WTC11 (cell line): ENCODE measurements around the gene SCO2. TPM values are rescaled to one million over a fixed set of nuclear protein-coding genes. Genes with fewer than 3 reads are reported as not detected.

ENCODE experiments used
- ATAC-seq: fragments of 200-7000 bp; cut with Tn5 transposase; 2 replicates; pipeline ENCODE4 v1.10.0; 2021; ENCODE audit warnings: mild to moderate bottlenecking, moderate library complexity
- CTCF ChIA-PET: fragments of 300-600 bp; sonication (Branson Sonifier 250); formaldehyde crosslinking; loops from one replicate; lab custom pipeline; 2021; ENCODE audit warnings: antibody characterized with exemption; lab: Charles Lee
- POLR2A ChIA-PET: fragments of 350-600 bp; sonication (Branson Sonifier 250); formaldehyde crosslinking; loops from one replicate; lab custom pipeline; 2021; ENCODE audit warnings: antibody characterized with exemption; lab: Charles Lee
- DNase-seq: peaks from one replicate; pipeline ENCODE4 v3.0.0; 2021; ENCODE audit warnings: low spot score
- H3K27ac Mint-ChIP-seq: 2 replicates; pipeline ENCODE4 v1.8.0; 2021; ENCODE audit warnings: mixed read lengths
- H3K27me3 Mint-ChIP-seq: 2 replicates; pipeline ENCODE4 v1.8.0; 2021; ENCODE audit warnings: low read depth, mild to moderate bottlenecking, moderate library complexity, mixed read lengths
- H3K36me3 Mint-ChIP-seq: 2 replicates; pipeline ENCODE4 v1.8.0; 2021; ENCODE audit warnings: mixed read lengths
- H3K4me1 Mint-ChIP-seq: 2 replicates; pipeline ENCODE4 v1.8.0; 2022; ENCODE audit warnings: mixed read lengths
- H3K4me3 Mint-ChIP-seq: 2 replicates; pipeline ENCODE4 v1.8.0; 2021; ENCODE audit warnings: mild to moderate bottlenecking, moderate library complexity, mixed read lengths
- H3K9me3 Mint-ChIP-seq: 2 replicates; pipeline ENCODE4 v1.8.0; 2021; ENCODE audit warnings: mixed read lengths
- ATF3 ChIP-seq: sonication (generic); formaldehyde crosslinking; conservative IDR thresholded peaks from 2 replicates; pipeline ENCODE4 v1.8.1; 2022; ENCODE audit warnings: mild to moderate bottlenecking, missing genetic modification reagents
- CREM ChIP-seq: sonication (generic); formaldehyde crosslinking; IDR thresholded peaks from 2 replicates; pipeline ENCODE4 v1.8.1; 2022; ENCODE audit warnings: mild to moderate bottlenecking, missing genetic modification reagents, moderate library complexity
- ESRRA ChIP-seq: sonication (generic); formaldehyde crosslinking; IDR thresholded peaks from 2 replicates; pipeline ENCODE4 v1.8.1; 2022; ENCODE audit warnings: mild to moderate bottlenecking, missing genetic modification reagents, borderline replicate concordance
- FOXP1 ChIP-seq: sonication (generic); formaldehyde crosslinking; IDR thresholded peaks from 2 replicates; pipeline ENCODE4 v1.8.0; 2022; ENCODE audit warnings: missing genetic modification reagents, mild to moderate bottlenecking, moderate library complexity, borderline replicate concordance
- HMGXB4 ChIP-seq: sonication (generic); formaldehyde crosslinking; IDR thresholded peaks from 2 replicates; pipeline ENCODE4 v1.8.1; 2023; ENCODE audit warnings: mild to moderate bottlenecking, moderate library complexity, missing genetic modification reagents
- IRF1 ChIP-seq: sonication (generic); formaldehyde crosslinking; IDR thresholded peaks from 2 replicates; pipeline ENCODE4 v1.8.0; 2023; ENCODE audit warnings: missing genetic modification reagents
- KAT7 ChIP-seq: sonication (generic); formaldehyde crosslinking; IDR thresholded peaks from 2 replicates; pipeline ENCODE4 v1.8.1; 2023; ENCODE audit warnings: missing genetic modification reagents, mild to moderate bottlenecking, borderline replicate concordance
- ZNF396 ChIP-seq: fragments of 250-450 bp; sonication (Bioruptor Pico); IDR thresholded peaks from 2 replicates; pipeline ENCODE4 v1.8.0; 2021; ENCODE audit warnings: mild to moderate bottlenecking, moderate library complexity, borderline replicate concordance
- ZNF416 ChIP-seq: fragments of 250-450 bp; sonication (Bioruptor Pico); IDR thresholded peaks from 2 replicates; pipeline ENCODE4 v1.9.0; 2021; ENCODE audit warnings: mild to moderate bottlenecking, inconsistent platforms
- ZNF532 ChIP-seq: fragments of 250-450 bp; sonication (Bioruptor Pico); IDR thresholded peaks from 2 replicates; pipeline ENCODE4 v1.9.0; 2021; ENCODE audit warnings: mild to moderate bottlenecking, borderline replicate concordance
- total RNA-seq: library from RNA; stranded (reverse); gene quantifications from 3 replicates; pipeline ENCODE4 v1.2.3, GENCODE V29; 2021

SCO2 gene
- total RNA-seq, 1 experiment from 2014 or later: not detected

- TF ChIP-seq ZNF532 (CRISPR knock-in tag) (no peak), ZNF416 (CRISPR knock-in tag) (no peak), ATF3 (CRISPR knock-in tag) (no peak), CREM (CRISPR knock-in tag) (no peak), IRF1 (no peak), HMGXB4 (CRISPR knock-in tag) (no peak)
Observed at GRCh38 chr22:50488886-50489285, 36.5 kb downstream of the SCO2 start (continued).

GRCh38 chr22:50488006-50488677 is 37.3 kb downstream of the SCO2 start:
- Mint-ChIP-seq H3K4me3 (no peak overlapping the region), H3K27ac (no peak overlapping the region), H3K36me3 (no peaks in the 10 kb centered on the region), H3K4me1 (no peaks in the 10 kb centered on the region), H3K27me3 (no peaks in the 10 kb centered on the region), H3K9me3 (no peaks in the 10 kb centered on the region)
- TF ChIP-seq FOXP1 (CRISPR knock-in tag) (no peak), ZNF396 (CRISPR knock-in tag) (no peak), ESRRA (CRISPR knock-in tag) (no peak), KAT7 (CRISPR knock-in tag) (no peak)
- ChIA-PET CTCF (no interaction called here), POLR2A (no interaction called here)
- ATAC-seq (no peak), DNase-seq (no peak)

- Mint-ChIP-seq H3K27me3 (no peaks in the 10 kb centered on the region), H3K27ac (no peak overlapping the region), H3K4me3 (no peak overlapping the region), H3K9me3 (no peaks in the 10 kb centered on the region), H3K4me1 (no peaks in the 10 kb centered on the region), H3K36me3 (no peaks in the 10 kb centered on the region)
- ChIA-PET CTCF (interaction anchor here (1.0 to 1.3 kb wide), 2 partner anchors 38 to 247 kb away, joined by 3 to 4 read pairs; partner anchors contain the start of gene SCO2), POLR2A (no interaction called here)
- ATAC-seq: no peak
- no peak for DNase-seq
- TF ChIP-seq HMGXB4 (CRISPR knock-in tag): no peak
Observed at GRCh38 chr22:50487290-50488005, 38.0 kb downstream of the SCO2 start.
